Astrocyte (in vitro differentiated cells and primary cell): Measurements from ENCODE around the gene KLHL14. TPM values are rescaled to one million over a fixed set of nuclear protein-coding genes. Genes with fewer than 3 reads are reported as not detected.
"Not testable (repeated sequence)": the region's sequence is repeated elsewhere in the genome, so short reads cannot be mapped to it uniquely, and the experiment has no call there.

Experiments used
- DNase-seq: peaks from one replicate; pipeline ENCODE4 v3.0.0-alpha.2; 2010; ENCODE audit warnings: low read depth
- FAIRE-seq: peaks from 2 replicates; lab custom pipeline; 2011; peaks lifted over from hg19 to GRCh38; lab: Jason Lieb, UNC
- H2AFZ ChIP-seq: 2 replicates; pipeline ENCODE4 v1.6.0; 2012; ENCODE audit warnings: low read depth, low read length, inconsistent platforms
- H3K27ac ChIP-seq: 2 replicates; pipeline ENCODE4 v1.5.1; 2011; ENCODE audit warnings: low read depth, low read length, inconsistent platforms
- H3K27me3 ChIP-seq: 2 replicates; pipeline ENCODE4 v1.6.0; 2011; ENCODE audit warnings: low read length, inconsistent platforms; ENCODE audit not compliant: insufficient read depth
- H3K36me3 ChIP-seq: 2 replicates; pipeline ENCODE4 v1.5.1; 2011; ENCODE audit warnings: low read length, inconsistent platforms; ENCODE audit not compliant: insufficient read depth
- H3K4me1 ChIP-seq: 2 replicates; pipeline ENCODE4 v1.5.1; 2011; ENCODE audit warnings: low read length, inconsistent platforms; ENCODE audit not compliant: insufficient read depth
- H3K4me2 ChIP-seq: 2 replicates; pipeline ENCODE4 v1.6.0; 2012; ENCODE audit warnings: low read length, inconsistent platforms
- H3K4me3 ChIP-seq: 2 replicates; pipeline ENCODE4 v1.5.1; 2011; ENCODE audit warnings: low read depth, mild to moderate bottlenecking, low read length, inconsistent platforms; ENCODE audit not compliant: insufficient read depth
- H3K79me2 ChIP-seq: 2 replicates; pipeline ENCODE4 v1.6.0; 2012; ENCODE audit warnings: mild to moderate bottlenecking, low read length, inconsistent platforms; ENCODE audit not compliant: insufficient read depth
- H3K9ac ChIP-seq: 2 replicates; pipeline ENCODE4 v1.6.0; 2012; ENCODE audit warnings: mild to moderate bottlenecking, low read length, inconsistent platforms
- H3K9me3 ChIP-seq: 2 replicates; pipeline ENCODE4 v1.5.1; 2012; ENCODE audit warnings: low read depth, mild to moderate bottlenecking, low read length, inconsistent platforms; ENCODE audit not compliant: insufficient read depth
- H4K20me1 ChIP-seq: 2 replicates; pipeline ENCODE4 v1.6.0; 2012; ENCODE audit warnings: low read length, inconsistent platforms; ENCODE audit not compliant: insufficient read depth
- H3K27ac Mint-ChIP-seq: one replicate; pipeline ENCODE4 v1.8.0; 2021; ENCODE audit warnings: mild to moderate bottlenecking, mixed read lengths; ENCODE audit not compliant: unreplicated experiment
- H3K27me3 Mint-ChIP-seq: one replicate; pipeline ENCODE4 v1.8.0; 2021; ENCODE audit warnings: low read depth, mixed read lengths; ENCODE audit not compliant: unreplicated experiment
- H3K36me3 Mint-ChIP-seq: one replicate; pipeline ENCODE4 v1.8.0; 2021; ENCODE audit warnings: low read depth, mixed read lengths; ENCODE audit not compliant: unreplicated experiment
- H3K4me1 Mint-ChIP-seq: one replicate; pipeline ENCODE4 v1.8.0; 2021; ENCODE audit warnings: low read depth, mixed read lengths; ENCODE audit not compliant: unreplicated experiment
- H3K4me3 Mint-ChIP-seq: one replicate; pipeline ENCODE4 v1.8.0; 2021; ENCODE audit warnings: mild to moderate bottlenecking, moderate library complexity, mixed read lengths; ENCODE audit not compliant: unreplicated experiment
- H3K9me3 Mint-ChIP-seq: one replicate; pipeline ENCODE4 v1.8.0; 2021; ENCODE audit warnings: mild to moderate bottlenecking, mixed read lengths; ENCODE audit not compliant: unreplicated experiment
- EZH2 ChIP-seq: IDR thresholded peaks from 2 replicates; pipeline ENCODE4 v1.6.1; 2012; ENCODE audit warnings: mild to moderate bottlenecking, low read length, inconsistent platforms; ENCODE audit not compliant: insufficient read depth
- total RNA-seq: library from RNA; stranded (reverse); gene quantifications from 2 replicates; pipeline ENCODE4 v1.2.1, GENCODE V29; 2021
- TF ChIP-seq, protein P1 (sequence below): IDR thresholded peaks from 2 replicates; pipeline ENCODE4 v1.5.1; 2011; ENCODE audit warnings: low read depth, mild to moderate bottlenecking, inconsistent platforms, low read length, moderate library complexity; ENCODE audit not compliant: insufficient read depth

KLHL14 gene
- total RNA-seq, 1 donor from 2014 or later = 0.39 TPM

GRCh38 chr18:32668956-32669355 is 103.9 kb downstream of the KLHL14 start:
- H3K9me3 ChIP-seq = no peaks in the 10 kb centered on the region
- H3K4me3 Mint-ChIP-seq = no peak overlapping the region
- H3K27me3 ChIP-seq = no peaks in the 10 kb centered on the region
- no peaks in the 10 kb centered on the region for H3K36me3 ChIP-seq
- no peak for TF ChIP-seq EZH2
- TF ChIP-seq, protein P1, sequence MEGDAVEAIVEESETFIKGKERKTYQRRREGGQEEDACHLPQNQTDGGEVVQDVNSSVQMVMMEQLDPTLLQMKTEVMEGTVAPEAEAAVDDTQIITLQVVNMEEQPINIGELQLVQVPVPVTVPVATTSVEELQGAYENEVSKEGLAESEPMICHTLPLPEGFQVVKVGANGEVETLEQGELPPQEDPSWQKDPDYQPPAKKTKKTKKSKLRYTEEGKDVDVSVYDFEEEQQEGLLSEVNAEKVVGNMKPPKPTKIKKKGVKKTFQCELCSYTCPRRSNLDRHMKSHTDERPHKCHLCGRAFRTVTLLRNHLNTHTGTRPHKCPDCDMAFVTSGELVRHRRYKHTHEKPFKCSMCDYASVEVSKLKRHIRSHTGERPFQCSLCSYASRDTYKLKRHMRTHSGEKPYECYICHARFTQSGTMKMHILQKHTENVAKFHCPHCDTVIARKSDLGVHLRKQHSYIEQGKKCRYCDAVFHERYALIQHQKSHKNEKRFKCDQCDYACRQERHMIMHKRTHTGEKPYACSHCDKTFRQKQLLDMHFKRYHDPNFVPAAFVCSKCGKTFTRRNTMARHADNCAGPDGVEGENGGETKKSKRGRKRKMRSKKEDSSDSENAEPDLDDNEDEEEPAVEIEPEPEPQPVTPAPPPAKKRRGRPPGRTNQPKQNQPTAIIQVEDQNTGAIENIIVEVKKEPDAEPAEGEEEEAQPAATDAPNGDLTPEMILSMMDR = no peak
- no peaks in the 10 kb centered on the region for H3K27me3 Mint-ChIP-seq
- no peaks in the 10 kb centered on the region for H3K36me3 Mint-ChIP-seq
- no peak overlapping the region for H3K4me2 ChIP-seq
- H3K9me3 Mint-ChIP-seq = no peaks in the 10 kb centered on the region
- FAIRE-seq = no peak
- H3K9ac ChIP-seq = no peak overlapping the region
- H4K20me1 ChIP-seq = no peaks in the 10 kb centered on the region
- H3K27ac Mint-ChIP-seq = no peak overlapping the region
- no peaks in the 10 kb centered on the region for H3K4me1 Mint-ChIP-seq
- H2AFZ ChIP-seq = no peak overlapping the region
- no peak overlapping the region for H3K4me3 ChIP-seq
- H3K27ac ChIP-seq = no peak overlapping the region
- H3K4me1 ChIP-seq = no peaks in the 10 kb centered on the region
- DNase-seq = no peak
- no peaks in the 10 kb centered on the region for H3K79me2 ChIP-seq

DNA sequence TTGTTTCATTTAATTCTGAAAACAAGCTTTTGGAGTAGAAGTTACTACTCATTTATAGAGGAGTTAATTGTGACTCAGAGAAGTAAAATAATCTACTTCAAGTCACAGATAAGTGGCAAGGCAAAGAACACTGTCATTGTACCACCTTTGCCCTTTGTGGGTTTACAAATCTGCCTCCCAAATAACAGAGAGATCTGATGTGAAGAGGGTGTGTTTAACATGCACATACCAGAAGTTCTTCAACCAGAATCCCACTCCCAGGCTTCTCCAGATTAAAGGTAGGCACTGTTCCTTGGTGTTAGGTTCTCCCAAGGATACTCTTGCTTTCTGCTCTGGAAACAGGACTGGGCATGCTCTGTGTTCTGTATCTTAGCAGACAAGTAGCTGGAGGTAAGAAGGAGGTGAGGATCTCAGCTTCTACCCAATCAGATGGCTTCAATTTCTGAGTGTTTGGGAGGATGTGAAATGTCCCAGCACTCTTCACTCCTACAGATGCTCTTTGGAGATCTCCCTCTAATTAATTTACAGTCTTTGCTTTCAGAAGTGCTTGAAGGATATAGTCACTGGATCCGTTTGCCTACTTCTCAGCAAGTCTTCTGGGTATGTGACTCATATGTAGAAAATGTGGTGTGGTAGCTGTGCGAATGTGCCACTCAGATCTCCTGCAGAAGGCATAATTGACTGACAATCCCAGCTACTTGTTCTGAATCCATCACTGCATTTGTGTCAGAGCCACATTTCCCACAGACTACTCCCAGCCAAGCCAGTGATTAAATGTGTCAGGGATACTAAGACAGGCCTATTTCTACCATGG is 111.1 kb downstream of the KLHL14 start:
- DNase-seq (peak; percentile 54), FAIRE-seq (no peak)
- Histone ChIP-seq H3K9me3 (no peaks in the 10 kb centered on the region), H3K27me3 (no peaks in the 10 kb centered on the region), H3K36me3 (no peaks in the 10 kb centered on the region), H3K4me1 (peaks cover 4% of the 10 kb centered on the region), H3K4me3 (no peak overlapping the region), H3K79me2 (no peaks in the 10 kb centered on the region), H2AFZ (no peak overlapping the region), H3K27ac (no peak overlapping the region), H4K20me1 (no peaks in the 10 kb centered on the region), H3K4me2 (peak overlapping the region; percentile 38), H3K9ac (no peak overlapping the region)
- Mint-ChIP-seq H3K27me3 (no peaks in the 10 kb centered on the region), H3K4me3 (no peak overlapping the region), H3K36me3 (no peaks in the 10 kb centered on the region), H3K4me1 (peaks cover 9% of the 10 kb centered on the region), H3K27ac (peak overlapping the region; percentile 38), H3K9me3 (no peaks in the 10 kb centered on the region)
- no peak for TF ChIP-seq EZH2
- TF ChIP-seq, protein P1 = no peak

GRCh38 chr18:32654507-32654906 is 118.3 kb downstream of the KLHL14 start:
- H3K9me3 ChIP-seq, DNase-seq, H3K4me2 ChIP-seq, H3K36me3 Mint-ChIP-seq, H3K9me3 Mint-ChIP-seq, H3K4me3 Mint-ChIP-seq, H3K27me3 Mint-ChIP-seq, H3K4me3 ChIP-seq, H3K9ac ChIP-seq, FAIRE-seq, H3K79me2 ChIP-seq, H3K36me3 ChIP-seq, H4K20me1 ChIP-seq, H3K27me3 ChIP-seq, H3K4me1 Mint-ChIP-seq, H3K4me1 ChIP-seq, H2AFZ ChIP-seq, H3K27ac Mint-ChIP-seq, H3K27ac ChIP-seq: not testable (repeated sequence)

DNA sequence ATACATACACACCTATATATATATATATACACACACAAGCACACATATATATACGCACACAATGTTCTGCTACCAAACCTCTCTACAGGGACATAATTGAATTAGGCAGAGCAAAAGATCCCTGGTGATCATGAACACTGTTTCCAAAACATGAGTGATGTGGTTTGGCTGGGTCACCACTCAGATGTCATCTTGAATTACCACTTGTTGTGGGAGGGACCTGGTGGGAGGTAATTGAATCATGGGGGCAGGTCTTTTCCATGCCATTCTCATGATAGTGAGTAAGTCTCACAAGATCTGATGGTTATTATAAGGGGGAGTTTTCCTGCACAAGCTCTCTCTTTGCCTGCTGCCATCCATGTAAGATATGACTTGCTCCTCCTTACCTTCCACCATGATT is 135.2 kb downstream of the KLHL14 start:
- H3K9me3 ChIP-seq, H2AFZ ChIP-seq, H3K4me3 ChIP-seq, H3K4me1 ChIP-seq, H3K4me2 ChIP-seq, DNase-seq, FAIRE-seq, H3K27me3 Mint-ChIP-seq, H3K9me3 Mint-ChIP-seq, H3K27ac Mint-ChIP-seq, H4K20me1 ChIP-seq, H3K79me2 ChIP-seq, H3K4me3 Mint-ChIP-seq, H3K36me3 Mint-ChIP-seq, H3K4me1 Mint-ChIP-seq, H3K27ac ChIP-seq, H3K9ac ChIP-seq, H3K27me3 ChIP-seq, H3K36me3 ChIP-seq: not testable (repeated sequence)
